HT1080 (cell line): ENCODE data around the gene STIP1. TPM values are rescaled to one million over a fixed set of nuclear protein-coding genes. Genes with fewer than 3 reads are reported as not detected.

Source experiments
- DNase-seq: peaks from one replicate; pipeline ENCODE4 v3.0.0-alpha.2; 2015; ENCODE audit warnings: low read depth
- total RNA-seq: library from RNA; depleted of rRNA; stranded (reverse); fragments of >200 nt; shearing (Covaris generic); gene quantifications from 2 replicates; pipeline ENCODE4 v1.2.3, GENCODE V29; 2014

STIP1 gene
- total RNA-seq, 1 experiment from 2014 or later = 368 TPM

GRCh38 chr11:64196626-64197025 is 10.7 kb downstream of the STIP1 start:
- no peak for DNase-seq

DNA sequence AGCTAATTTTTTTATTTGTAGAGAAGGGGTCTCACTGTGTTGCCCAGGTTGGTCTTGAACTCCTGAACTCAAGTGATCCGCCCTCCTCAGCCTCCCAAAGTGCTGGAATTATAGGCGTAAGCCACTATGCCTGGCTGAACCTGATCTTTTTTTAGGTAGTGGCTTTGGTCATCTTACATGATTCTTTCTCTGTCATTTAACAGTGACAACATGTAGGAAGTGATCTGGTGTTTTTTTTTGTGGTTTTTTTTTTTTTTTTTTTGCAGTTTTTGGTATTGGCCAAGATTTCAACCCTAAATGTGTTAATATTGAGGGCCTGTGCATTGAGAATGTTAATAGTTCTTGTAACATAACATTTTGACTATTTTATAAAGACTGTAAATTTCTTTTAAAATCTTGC is 12.5 kb downstream of the STIP1 start:
- DNase-seq = no peak

DNA sequence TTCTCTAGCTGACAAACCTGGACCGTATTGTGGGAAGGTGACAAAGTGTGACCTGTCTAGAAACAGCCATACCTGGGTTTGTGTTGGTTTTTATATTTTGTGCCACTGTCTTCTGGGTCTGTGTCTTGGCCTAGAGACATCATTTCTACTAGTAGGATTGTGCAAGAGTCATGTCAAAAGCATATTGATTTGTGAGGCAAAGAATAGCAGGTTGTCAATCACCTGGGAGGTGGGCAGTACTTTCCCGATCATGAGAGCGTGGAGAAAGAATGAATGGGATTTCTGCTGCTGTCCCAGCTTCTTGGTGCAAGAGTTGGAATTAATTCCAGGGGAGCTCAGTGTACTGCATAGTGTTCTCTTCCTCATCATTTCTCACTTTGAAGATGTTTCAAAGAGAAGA is 15.6 kb downstream of the STIP1 start:
- no peak for DNase-seq

- DNase-seq = no peak
Observed at GRCh38 chr11:64202992-64203391, 17.0 kb downstream of the STIP1 start.

DNA sequence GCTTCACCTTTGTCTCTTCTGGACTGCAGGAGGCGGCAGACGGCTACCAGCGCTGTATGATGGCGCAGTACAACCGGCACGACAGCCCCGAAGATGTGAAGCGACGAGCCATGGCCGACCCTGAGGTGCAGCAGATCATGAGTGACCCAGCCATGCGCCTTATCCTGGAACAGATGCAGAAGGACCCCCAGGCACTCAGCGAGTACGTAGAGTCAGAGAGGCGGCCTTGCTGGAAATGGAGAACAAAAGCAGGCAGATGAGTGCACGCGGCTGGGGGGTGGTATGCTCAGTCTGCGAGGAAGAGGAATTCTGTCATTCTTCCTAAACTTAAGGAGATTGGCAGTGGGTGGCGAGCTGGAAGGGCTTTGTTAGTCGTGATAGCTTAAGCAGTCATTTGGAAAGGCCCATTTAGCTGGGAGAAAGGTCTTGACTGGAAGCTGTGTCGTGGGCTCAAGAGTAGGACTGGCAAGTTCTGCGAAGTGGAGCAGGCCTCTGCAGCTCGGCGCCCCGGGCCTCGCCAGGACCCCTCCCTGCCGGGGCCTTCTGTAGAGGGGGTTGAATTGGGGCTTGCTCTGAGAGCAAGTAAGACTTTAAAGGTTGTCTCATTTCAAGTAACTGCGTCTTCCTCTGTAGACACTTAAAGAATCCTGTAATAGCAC is 17.6 kb downstream of the STIP1 start:
- DNase-seq = no peak

- no peak for DNase-seq
Observed at GRCh38 chr11:64204080-64204440, 18.1 kb downstream of the STIP1 start.

GRCh38 chr11:64204464-64204989 is 18.6 kb downstream of the STIP1 start:
- DNase-seq = peak; percentile 93

DNA sequence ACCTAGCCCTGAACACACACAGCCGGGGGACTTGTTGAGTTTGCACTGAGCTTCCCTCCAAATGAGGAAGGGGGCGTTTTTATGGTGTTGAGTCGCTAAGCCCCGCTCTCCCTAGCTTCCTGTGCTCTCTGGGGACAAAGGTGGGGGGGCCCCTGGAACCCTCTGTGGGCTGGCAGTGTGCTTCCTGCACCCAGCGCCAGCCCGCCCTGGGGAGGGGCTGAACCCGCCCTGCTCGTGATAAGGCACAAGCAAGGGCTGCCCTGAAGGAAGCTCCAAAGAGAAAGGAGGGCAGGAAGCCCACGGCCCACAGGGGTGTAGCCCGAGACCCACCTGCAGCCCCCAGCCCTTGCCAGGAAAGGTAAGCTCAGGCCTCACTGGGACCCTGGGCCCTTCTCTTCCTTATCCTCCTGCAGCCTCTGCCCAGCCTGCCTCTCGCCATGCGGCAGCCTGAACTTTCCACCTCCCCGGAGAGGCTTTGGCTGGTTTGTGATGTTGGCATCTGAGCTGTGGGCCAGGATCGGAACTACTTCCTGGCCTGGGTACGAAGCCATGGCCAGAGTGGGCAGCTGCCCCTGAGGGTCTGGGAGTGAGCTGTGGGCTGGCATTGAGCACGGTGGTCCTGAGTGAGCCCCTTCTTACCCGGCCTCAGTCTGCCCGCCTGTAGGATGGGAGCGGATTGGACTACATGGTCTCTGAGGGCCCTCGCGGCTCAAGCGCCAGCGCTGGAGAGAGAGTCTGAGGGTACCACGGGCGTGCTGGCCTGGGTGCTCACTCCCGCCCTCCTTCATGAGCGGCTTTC is 20.7 kb downstream of the STIP1 start, which contains the start of gene FERMT3:
TSS of gene FERMT3 (plus strand) at position 265 of the 799 bp plus-strand sequence. CDS start 644 bp downstream, outside the sequence.
- DNase-seq = no peak

DNA sequence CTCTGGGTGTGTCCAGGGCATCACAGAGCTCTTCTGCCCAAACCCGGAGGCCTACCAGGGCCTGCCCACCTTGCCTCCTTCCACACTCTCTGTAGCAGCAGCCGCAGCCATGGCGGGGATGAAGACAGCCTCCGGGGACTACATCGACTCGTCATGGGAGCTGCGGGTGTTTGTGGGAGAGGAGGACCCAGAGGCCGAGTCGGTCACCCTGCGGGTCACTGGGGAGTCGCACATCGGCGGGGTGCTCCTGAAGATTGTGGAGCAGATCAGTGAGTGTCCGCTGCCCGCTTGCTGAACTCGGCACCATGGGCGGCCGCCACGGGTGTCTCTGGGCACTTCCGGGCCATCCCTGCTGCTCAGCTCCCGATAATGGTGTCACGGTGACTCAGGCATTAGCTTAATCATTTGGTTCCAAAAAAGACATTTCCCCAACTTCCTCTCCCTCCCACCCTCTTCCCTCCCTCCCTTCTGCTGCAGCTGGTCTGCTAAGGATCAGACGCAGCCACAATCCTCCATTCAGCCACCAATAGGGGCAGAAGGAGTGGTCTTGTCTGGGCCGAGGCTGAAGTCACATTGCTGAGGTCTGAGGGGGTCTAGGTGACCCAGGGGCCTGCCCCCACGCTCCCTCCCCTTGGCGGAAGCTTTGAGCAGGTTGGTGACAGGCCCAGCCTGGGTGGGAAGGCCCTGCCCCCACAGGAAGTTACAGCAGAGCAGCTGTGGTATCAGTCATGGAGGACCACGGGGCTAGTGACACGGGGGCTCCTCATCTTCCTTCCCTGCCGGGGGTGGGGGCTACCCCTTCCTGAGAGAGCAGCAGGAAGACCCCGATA is 21.5 kb downstream of the STIP1 start:
- DNase-seq = peak; percentile 72

GRCh38 chr11:64208086-64208795 is 22.3 kb downstream of the STIP1 start:
- DNase-seq = no peak

DNA sequence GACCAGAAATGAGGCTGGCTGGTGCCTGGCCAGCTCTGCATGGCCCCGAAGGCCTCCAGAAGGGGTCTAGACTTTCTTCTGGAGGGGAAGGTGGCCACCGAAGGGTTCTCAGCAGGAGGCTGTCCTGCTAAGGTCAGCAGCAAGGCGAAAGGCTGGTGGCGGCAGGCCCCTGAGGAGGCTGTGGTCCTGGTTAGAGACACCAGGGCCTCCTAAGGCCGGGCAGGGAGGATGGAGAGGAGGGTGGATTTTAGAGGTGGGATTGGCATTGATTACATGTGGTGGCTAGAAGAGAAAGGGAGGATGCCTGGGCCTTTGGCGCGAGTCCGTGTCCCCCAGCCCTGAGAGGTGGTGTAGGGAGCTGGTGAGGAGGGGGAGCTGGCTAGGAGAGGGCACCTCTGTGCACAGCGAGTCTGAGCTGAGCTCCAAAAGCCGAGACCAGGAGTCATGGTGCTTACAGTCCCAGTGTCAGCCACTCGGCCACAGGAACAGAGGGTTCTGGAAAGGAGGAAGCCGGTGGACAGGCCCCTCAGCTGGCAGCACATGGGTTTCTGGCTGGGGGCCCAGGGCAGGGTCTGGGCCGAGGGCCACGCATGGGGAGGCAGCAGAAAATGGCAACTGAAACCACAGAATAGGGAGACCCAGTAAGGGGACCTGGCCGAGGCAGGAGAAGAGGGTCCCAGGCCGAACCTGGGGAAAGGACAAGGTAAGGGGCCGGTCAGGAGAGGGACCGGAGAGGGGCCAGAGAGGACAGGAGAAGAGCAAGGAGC is 23.0 kb downstream of the STIP1 start:
- no peak for DNase-seq

- no peak for DNase-seq
Observed at GRCh38 chr11:64209563-64209843, 23.5 kb downstream of the STIP1 start.

DNA sequence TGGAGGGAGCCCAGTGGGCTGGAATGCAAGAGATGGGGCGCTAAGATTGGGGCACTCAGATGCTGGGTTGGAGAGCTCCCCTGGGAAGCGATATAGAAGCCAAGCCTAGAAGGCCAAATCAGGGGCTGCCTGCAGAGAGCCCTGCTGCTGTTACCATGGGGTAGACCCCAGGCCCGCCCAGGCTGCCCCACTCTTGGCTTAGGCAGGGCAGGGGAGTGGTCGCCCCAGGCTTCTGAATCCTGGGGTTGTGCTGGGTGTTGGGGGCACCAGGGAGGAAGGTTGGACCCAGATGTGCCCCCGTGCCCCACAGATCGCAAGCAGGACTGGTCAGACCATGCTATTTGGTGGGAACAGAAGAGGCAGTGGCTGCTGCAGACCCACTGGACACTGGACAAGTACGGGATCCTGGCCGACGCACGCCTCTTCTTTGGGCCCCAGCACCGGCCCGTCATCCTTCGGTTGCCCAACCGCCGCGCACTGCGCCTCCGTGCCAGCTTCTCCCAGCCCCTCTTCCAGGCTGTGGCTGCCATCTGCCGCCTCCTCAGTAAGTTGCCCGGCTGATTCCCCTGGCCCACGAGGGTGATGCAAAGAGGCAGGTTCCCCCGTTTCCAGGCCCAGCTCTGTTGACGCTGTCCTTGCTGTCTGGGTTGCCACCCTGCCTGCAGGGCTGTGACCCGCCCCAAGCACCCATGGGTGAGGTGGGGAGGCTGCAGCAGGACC is 24.5 kb downstream of the STIP1 start:
- DNase-seq = no peak

DNA sequence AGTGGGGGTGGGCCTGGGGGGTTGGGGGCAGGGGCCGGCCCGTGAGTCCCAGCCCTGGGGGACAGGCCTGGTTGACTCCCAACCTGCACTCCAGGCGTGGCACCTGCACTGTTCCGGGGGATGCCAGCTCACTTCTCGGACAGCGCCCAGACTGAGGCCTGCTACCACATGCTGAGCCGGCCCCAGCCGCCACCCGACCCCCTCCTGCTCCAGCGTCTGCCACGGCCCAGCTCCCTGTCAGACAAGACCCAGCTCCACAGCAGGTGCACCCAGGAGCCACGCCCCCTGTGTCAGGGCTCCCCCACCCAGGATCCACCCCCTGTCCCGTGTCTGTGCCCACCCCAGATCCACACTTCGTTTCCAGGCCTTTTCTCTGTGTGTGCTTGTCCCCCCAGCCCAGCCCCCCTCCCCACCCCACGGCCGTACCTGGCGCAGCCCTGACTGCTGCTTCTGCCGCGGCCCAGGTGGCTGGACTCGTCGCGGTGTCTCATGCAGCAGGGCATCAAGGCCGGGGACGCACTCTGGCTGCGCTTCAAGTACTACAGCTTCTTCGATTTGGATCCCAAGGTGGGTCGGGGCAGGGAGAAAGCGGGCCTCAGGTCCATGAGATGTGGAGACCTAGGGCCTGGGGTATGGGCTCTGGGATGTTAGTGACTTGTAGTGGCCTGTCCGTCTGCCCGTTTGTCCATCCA is 25.4 kb downstream of the STIP1 start:
- DNase-seq = no peak

GRCh38 chr11:64216879-64217278 is 30.9 kb downstream of the STIP1 start:
- DNase-seq = no peak

DNA sequence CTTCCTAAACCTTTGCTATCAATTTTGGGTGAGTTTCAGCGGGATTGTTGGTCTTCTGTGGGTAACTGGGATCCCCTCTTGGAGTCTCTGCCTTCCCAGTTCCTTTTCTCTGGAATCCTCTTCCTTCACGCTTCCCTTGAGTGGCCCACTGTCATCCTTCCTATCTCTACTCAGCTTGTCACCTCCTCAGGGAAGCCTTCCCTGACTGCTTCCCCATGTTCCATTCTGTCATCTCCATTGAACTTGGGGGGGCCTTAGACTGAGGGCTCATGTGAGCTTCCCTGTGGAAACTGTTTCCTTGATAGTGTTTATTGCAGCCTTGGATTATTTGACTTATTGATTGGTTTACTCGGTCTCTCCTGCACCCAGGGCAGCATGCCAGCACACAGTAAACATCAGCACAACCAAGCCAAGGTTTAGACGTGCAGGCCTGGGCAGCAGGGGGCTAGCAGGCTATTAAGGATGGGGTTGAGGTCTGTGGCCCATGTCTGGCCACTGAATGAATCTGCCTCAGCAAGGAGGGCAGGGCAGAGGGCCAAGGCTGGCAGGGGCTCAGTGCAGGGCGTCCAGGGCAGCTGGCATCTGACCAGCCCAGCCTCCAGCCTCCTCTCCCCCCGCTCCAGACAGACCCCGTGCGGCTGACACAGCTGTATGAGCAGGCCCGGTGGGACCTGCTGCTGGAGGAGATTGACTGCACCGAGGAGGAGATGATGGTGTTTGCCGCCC is 32.8 kb downstream of the STIP1 start:
- no peak for DNase-seq

- no peak for DNase-seq
Observed at GRCh38 chr11:64219354-64219684, 33.3 kb downstream of the STIP1 start.

DNA sequence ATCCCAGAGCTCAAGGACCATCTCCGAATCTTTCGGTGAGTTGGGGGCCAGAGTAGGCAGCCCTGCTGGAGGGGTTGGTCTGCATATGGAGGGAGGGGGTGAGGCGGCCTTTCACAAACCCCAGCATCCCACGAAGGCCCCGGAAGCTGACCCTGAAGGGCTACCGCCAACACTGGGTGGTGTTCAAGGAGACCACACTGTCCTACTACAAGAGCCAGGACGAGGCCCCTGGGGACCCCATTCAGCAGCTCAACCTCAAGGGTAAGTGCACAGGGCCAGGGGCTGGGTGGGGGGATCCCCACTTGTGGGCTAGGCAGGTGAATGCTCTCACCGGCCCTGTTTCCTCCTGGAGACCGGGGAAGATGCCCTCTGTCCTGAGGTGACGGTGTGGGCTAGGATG is 33.8 kb downstream of the STIP1 start:
- DNase-seq = no peak

GRCh38 chr11:64220271-64220670 is 34.3 kb downstream of the STIP1 start:
- no peak for DNase-seq
